ENCODE results near the gene AR.

DNA sequence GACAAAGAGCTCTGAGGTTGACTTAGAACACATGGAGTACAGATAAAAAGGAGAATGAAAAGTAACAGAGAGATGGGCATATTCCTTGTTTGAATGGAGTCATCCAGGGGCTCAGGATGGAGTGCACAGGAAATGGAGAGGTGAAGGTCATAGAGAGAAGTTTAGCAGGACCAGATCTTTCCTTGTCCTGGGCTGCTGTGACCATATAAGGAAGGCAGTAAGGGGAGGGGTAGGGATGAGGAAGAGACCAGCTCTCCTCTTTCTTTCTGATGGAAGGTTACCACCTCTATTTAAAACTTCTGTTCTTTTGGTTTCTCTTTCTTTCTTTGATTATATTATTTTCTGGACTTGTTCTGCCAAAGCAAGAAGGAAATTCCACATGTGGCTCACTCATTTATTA, 27.0 kb downstream of the AR start:
- no peak for TF ChIP-seq ZNF207 (IDR thresholded peaks at IDR 0.05; ENCODE audit: borderline replicate concordance)
- no peak for TF ChIP-seq YY1 (IDR thresholded peaks at IDR 0.05; ENCODE audit: low read depth, low read length)
- TF ChIP-seq, protein P1, sequence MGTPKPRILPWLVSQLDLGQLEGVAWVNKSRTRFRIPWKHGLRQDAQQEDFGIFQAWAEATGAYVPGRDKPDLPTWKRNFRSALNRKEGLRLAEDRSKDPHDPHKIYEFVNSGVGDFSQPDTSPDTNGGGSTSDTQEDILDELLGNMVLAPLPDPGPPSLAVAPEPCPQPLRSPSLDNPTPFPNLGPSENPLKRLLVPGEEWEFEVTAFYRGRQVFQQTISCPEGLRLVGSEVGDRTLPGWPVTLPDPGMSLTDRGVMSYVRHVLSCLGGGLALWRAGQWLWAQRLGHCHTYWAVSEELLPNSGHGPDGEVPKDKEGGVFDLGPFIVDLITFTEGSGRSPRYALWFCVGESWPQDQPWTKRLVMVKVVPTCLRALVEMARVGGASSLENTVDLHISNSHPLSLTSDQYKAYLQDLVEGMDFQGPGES (IDR thresholded peaks at IDR 0.05) = no peak
- TF ChIP-seq SUZ12 (IDR thresholded peaks at IDR 0.05; ENCODE audit: unreplicated experiment) = no peak
- TF ChIP-seq, protein P2, sequence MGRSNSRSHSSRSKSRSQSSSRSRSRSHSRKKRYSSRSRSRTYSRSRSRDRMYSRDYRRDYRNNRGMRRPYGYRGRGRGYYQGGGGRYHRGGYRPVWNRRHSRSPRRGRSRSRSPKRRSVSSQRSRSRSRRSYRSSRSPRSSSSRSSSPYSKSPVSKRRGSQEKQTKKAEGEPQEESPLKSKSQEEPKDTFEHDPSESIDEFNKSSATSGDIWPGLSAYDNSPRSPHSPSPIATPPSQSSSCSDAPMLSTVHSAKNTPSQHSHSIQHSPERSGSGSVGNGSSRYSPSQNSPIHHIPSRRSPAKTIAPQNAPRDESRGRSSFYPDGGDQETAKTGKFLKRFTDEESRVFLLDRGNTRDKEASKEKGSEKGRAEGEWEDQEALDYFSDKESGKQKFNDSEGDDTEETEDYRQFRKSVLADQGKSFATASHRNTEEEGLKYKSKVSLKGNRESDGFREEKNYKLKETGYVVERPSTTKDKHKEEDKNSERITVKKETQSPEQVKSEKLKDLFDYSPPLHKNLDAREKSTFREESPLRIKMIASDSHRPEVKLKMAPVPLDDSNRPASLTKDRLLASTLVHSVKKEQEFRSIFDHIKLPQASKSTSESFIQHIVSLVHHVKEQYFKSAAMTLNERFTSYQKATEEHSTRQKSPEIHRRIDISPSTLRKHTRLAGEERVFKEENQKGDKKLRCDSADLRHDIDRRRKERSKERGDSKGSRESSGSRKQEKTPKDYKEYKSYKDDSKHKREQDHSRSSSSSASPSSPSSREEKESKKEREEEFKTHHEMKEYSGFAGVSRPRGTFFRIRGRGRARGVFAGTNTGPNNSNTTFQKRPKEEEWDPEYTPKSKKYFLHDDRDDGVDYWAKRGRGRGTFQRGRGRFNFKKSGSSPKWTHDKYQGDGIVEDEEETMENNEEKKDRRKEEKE (IDR thresholded peaks at IDR 0.05) = no peak
- TF ChIP-seq, protein P3, sequence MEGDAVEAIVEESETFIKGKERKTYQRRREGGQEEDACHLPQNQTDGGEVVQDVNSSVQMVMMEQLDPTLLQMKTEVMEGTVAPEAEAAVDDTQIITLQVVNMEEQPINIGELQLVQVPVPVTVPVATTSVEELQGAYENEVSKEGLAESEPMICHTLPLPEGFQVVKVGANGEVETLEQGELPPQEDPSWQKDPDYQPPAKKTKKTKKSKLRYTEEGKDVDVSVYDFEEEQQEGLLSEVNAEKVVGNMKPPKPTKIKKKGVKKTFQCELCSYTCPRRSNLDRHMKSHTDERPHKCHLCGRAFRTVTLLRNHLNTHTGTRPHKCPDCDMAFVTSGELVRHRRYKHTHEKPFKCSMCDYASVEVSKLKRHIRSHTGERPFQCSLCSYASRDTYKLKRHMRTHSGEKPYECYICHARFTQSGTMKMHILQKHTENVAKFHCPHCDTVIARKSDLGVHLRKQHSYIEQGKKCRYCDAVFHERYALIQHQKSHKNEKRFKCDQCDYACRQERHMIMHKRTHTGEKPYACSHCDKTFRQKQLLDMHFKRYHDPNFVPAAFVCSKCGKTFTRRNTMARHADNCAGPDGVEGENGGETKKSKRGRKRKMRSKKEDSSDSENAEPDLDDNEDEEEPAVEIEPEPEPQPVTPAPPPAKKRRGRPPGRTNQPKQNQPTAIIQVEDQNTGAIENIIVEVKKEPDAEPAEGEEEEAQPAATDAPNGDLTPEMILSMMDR (IDR thresholded peaks at IDR 0.05 in 2 of 3, conservative IDR thresholded peaks at IDR 0.05 in 1 of 3; ENCODE audit: control insufficient read depth in 2 of 3, extremely low read depth in 1 of 3, insufficient read depth in 1 of 3, low read depth in 3 of 3, low read length in 3 of 3) = no peak
- no peak for TF ChIP-seq CHD1 (IDR thresholded peaks at IDR 0.05; ENCODE audit: low read depth, low read length)
- TF ChIP-seq FOXM1 (IDR thresholded peaks at IDR 0.05; ENCODE audit: low read depth, low read length) = no peak

All from GM12878 (cell line).